OCI-LY3 (cell line): ENCODE results near the gene ERC2.

Experiments
- EZH2phosphoT487 ChIP-seq: fragments of 200-600 bp; shearing (Covaris generic); IDR thresholded peaks from 2 replicates; pipeline ENCODE4 v1.6.1; 2018; ENCODE audit warnings: antibody characterized with exemption, mixed run types, low read depth
- TF ChIP-seq, protein P1 (sequence below): fragments of 200-600, 300-600 bp; sonication (generic); IDR thresholded peaks from 2 replicates; pipeline ENCODE4 v1.5.1; 2014; ENCODE audit warnings: antibody characterized with exemption, low read length, low read depth

DNA sequence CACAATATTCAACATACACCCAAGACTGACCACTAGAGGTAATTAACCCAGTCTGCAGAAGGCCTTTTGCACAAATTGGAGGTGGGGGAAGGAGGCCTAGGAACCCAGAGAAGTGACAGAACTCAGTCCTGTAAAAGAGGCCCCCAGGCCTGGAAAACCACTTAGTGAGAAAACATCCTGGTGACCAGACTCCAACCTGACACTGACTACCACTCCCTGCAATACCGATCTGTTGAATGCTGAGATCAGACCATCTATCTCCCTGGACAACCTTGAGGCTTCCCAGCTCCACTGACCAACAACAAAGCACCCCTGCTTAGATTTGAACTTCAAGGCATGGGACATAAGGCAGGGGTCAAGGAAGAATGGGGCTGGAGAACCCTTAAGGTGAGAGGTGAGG is 719.2 kb downstream of the ERC2 start:
- TF ChIP-seq, protein P1, sequence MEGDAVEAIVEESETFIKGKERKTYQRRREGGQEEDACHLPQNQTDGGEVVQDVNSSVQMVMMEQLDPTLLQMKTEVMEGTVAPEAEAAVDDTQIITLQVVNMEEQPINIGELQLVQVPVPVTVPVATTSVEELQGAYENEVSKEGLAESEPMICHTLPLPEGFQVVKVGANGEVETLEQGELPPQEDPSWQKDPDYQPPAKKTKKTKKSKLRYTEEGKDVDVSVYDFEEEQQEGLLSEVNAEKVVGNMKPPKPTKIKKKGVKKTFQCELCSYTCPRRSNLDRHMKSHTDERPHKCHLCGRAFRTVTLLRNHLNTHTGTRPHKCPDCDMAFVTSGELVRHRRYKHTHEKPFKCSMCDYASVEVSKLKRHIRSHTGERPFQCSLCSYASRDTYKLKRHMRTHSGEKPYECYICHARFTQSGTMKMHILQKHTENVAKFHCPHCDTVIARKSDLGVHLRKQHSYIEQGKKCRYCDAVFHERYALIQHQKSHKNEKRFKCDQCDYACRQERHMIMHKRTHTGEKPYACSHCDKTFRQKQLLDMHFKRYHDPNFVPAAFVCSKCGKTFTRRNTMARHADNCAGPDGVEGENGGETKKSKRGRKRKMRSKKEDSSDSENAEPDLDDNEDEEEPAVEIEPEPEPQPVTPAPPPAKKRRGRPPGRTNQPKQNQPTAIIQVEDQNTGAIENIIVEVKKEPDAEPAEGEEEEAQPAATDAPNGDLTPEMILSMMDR, result no peak
- TF ChIP-seq EZH2phosphoT487, result no peak
